ENCODE data around the gene CDX1.
A peak's percentile ranks its signal among the peaks of the same experiment; 100 is the strongest.

Gene CDX1

GRCh38 chr5:150135557-150136304, 30.8 kb upstream of the CDX1 start:
- no peak for DNase-seq (ENCODE audit: low read depth, low spot score)
- no peak for TF ChIP-seq FOXP2 (optimal IDR thresholded peaks at IDR 0.05; ENCODE audit: control extremely low read depth, extremely low read length, insufficient read depth)
- no peak for TF ChIP-seq EZH2 (IDR thresholded peaks at IDR 0.05)
- TF ChIP-seq POLR2AphosphoS5 (IDR thresholded peaks at IDR 0.05; ENCODE audit: borderline replicate concordance, low read depth, low read length): no peak
- no peak overlapping the region for H3K9ac ChIP-seq (ENCODE audit: insufficient read length)
- no peak overlapping the region for H3K4me3 ChIP-seq
- no peaks in the 10 kb centered on the region for H3K36me3 ChIP-seq (ENCODE audit: insufficient read depth, low read length)
- no peaks in the 10 kb centered on the region for H3K9me3 ChIP-seq (ENCODE audit: low read depth, low read length)
- H3K27ac ChIP-seq: no peak overlapping the region

DNA sequence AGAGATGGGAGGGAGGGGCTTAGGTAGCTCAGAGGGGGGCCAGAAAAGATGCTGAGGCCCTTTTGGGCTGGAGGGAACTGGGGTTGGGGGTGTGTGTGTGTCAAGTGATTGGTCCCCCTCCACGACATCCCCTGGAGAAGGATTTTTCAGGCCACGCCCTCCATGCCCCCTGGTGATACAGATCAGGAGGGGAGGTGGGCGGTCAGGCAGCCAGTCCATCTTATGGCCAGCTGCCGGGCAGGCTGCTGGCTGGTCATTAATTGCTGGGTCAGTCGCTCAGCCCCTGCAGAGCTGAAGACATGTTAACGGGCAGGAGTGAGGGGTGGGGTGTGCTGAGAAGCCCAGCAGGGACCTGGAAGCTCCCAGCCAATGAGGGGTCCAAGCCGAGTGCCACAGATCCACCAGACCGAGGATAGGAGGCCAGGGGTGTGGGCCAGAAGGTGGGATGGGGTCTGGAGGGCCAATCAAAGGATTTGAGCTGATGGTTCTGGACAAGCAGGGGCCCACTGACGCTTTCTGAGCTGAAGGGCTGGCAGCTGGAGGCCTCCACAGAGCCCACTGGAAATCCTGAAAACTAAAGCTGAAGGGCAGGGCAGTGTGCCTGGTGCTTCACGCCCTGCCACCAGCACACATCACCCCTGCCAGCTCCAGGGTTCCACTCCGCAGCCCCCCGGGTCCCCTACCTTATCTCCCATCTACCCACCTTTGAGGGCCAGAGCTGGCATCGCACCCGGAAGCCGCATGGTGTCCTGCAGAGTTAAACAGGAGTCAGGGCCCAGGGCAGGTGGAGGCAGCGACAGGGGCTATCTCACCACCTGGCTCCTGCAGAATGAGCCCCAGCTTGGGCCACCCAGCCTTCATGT, 30.0 kb upstream of the CDX1 start:
- Histone ChIP-seq H3K27ac (no peak overlapping the region), H3K9ac (ENCODE audit: insufficient read length) (no peak overlapping the region), H3K4me3 (no peak overlapping the region), H3K9me3 (ENCODE audit: low read depth, low read length) (no peaks in the 10 kb centered on the region), H3K36me3 (ENCODE audit: insufficient read depth, low read length) (no peaks in the 10 kb centered on the region)
- no peak for DNase-seq (ENCODE audit: low read depth, low spot score)
- TF ChIP-seq EZH2 (IDR thresholded peaks at IDR 0.05) (no peak), POLR2AphosphoS5 (IDR thresholded peaks at IDR 0.05; ENCODE audit: borderline replicate concordance, low read depth, low read length) (no peak), FOXP2 (optimal IDR thresholded peaks at IDR 0.05; ENCODE audit: control extremely low read depth, extremely low read length, insufficient read depth) (no peak)

GRCh38 chr5:150137168-150137957, 29.2 kb upstream of the CDX1 start:
- Histone ChIP-seq H3K9ac (ENCODE audit: insufficient read length) (peak overlapping the region; percentile 51), H3K4me3 (peak overlapping the region; percentile 41; the same call in 1 of the 2 replicates), H3K36me3 (ENCODE audit: insufficient read depth, low read length) (no peaks in the 10 kb centered on the region), H3K9me3 (ENCODE audit: low read depth, low read length) (no peaks in the 10 kb centered on the region), H3K27ac (peak overlapping the region; percentile 22; the same call in 1 of the 2 replicates)
- no peak for DNase-seq (ENCODE audit: low read depth, low spot score)
- TF ChIP-seq EZH2 (IDR thresholded peaks at IDR 0.05) (no peak), POLR2AphosphoS5 (IDR thresholded peaks at IDR 0.05; ENCODE audit: borderline replicate concordance, low read depth, low read length) (no peak), FOXP2 (optimal IDR thresholded peaks at IDR 0.05; ENCODE audit: control extremely low read depth, extremely low read length, insufficient read depth) (no peak)

DNA sequence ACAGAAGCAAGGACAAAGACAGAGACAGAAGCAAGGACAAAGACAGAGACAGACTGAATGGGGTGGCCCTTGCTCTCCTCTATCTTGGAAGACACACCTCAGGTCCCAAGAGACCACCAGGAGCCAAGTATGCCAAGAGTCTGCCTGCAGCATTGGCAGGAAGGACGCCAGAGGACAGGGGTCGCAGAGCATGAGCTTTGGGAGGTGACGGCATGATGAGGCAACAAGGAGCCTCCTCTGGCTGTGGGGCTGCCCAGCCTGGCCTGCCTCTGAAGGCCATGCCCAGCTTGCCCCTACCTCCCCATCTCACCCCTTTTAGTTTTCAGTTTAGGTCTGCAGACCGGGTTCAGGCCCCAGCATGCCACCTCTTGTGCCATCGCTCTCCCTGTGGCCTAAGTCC, 28.6 kb upstream of the CDX1 start:
- no peaks in the 10 kb centered on the region for H3K9me3 ChIP-seq (ENCODE audit: low read depth, low read length)
- no peaks in the 10 kb centered on the region for H3K36me3 ChIP-seq (ENCODE audit: insufficient read depth, low read length)
- no peak overlapping the region for H3K27ac ChIP-seq
- TF ChIP-seq FOXP2 (optimal IDR thresholded peaks at IDR 0.05; ENCODE audit: control extremely low read depth, extremely low read length, insufficient read depth): no peak
- no peak for TF ChIP-seq EZH2 (IDR thresholded peaks at IDR 0.05)
- TF ChIP-seq POLR2AphosphoS5 (IDR thresholded peaks at IDR 0.05; ENCODE audit: borderline replicate concordance, low read depth, low read length): no peak
- no peak overlapping the region for H3K9ac ChIP-seq (ENCODE audit: insufficient read length)
- no peak overlapping the region for H3K4me3 ChIP-seq
- DNase-seq (ENCODE audit: low read depth, low spot score): no peak

- Histone ChIP-seq H3K4me3 (no peak overlapping the region), H3K9ac (ENCODE audit: insufficient read length) (no peak overlapping the region)
- no peak for DNase-seq (ENCODE audit: low read depth, low spot score)
Observed at GRCh38 chr5:150138551-150139265, 27.9 kb upstream of the CDX1 start.

GRCh38 chr5:150139334-150139733, 27.2 kb upstream of the CDX1 start:
- TF ChIP-seq EZH2 (IDR thresholded peaks at IDR 0.05) (no peak), FOXP2 (optimal IDR thresholded peaks at IDR 0.05; ENCODE audit: control extremely low read depth, extremely low read length, insufficient read depth) (no peak), POLR2AphosphoS5 (IDR thresholded peaks at IDR 0.05; ENCODE audit: borderline replicate concordance, low read depth, low read length) (no peak)
- no peaks in the 10 kb centered on the region for H3K36me3 ChIP-seq (ENCODE audit: insufficient read depth, low read length)
- no peak for DNase-seq (ENCODE audit: low read depth, low spot score)
- H3K4me3 ChIP-seq: no peak overlapping the region
- no peaks in the 10 kb centered on the region for H3K9me3 ChIP-seq (ENCODE audit: low read depth, low read length)
- H3K9ac ChIP-seq (ENCODE audit: insufficient read length): no peak overlapping the region
- H3K27ac ChIP-seq: no peak overlapping the region

More at GRCh38 chr5:150138551-150139265, 27.9 kb upstream of the CDX1 start:
- H3K9me3 ChIP-seq (ENCODE audit: low read depth, low read length): no peaks in the 10 kb centered on the region
- no peak overlapping the region for H3K27ac ChIP-seq
- TF ChIP-seq EZH2 (IDR thresholded peaks at IDR 0.05) (no peak), FOXP2 (optimal IDR thresholded peaks at IDR 0.05; ENCODE audit: control extremely low read depth, extremely low read length, insufficient read depth) (no peak), POLR2AphosphoS5 (IDR thresholded peaks at IDR 0.05; ENCODE audit: borderline replicate concordance, low read depth, low read length) (no peak)
- H3K36me3 ChIP-seq (ENCODE audit: insufficient read depth, low read length): no peaks in the 10 kb centered on the region

DNA sequence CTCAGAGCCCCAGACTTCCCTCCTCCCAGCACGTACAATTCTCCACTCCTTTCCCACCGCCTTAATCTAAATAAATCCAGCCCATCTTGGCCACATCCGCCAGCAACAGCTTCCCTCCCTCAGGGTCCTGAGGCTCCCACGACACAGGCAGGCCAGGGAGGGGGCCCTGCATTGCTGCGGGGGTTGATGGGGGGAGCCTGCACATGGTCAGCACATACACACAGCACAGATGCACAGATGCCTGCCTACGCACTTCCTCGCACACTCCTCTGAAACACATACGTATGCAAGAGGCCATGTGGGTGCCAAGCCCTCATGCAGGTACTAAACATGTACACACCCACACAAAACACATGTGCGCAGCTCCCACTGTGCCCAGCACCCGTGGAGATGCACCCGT, 25.7 kb upstream of the CDX1 start:
- Histone ChIP-seq H3K9me3 (ENCODE audit: low read depth, low read length) (no peaks in the 10 kb centered on the region), H3K9ac (ENCODE audit: insufficient read length) (no peak overlapping the region), H3K27ac (no peak overlapping the region), H3K36me3 (ENCODE audit: insufficient read depth, low read length) (no peaks in the 10 kb centered on the region), H3K4me3 (no peak overlapping the region)
- no peak for DNase-seq (ENCODE audit: low read depth, low spot score)
- TF ChIP-seq POLR2AphosphoS5 (IDR thresholded peaks at IDR 0.05; ENCODE audit: borderline replicate concordance, low read depth, low read length) (no peak), EZH2 (IDR thresholded peaks at IDR 0.05) (no peak), FOXP2 (optimal IDR thresholded peaks at IDR 0.05; ENCODE audit: control extremely low read depth, extremely low read length, insufficient read depth) (no peak)

All from SK-N-MC (cell line).